Osteocyte (in vitro differentiated cells): Measurements from ENCODE around the gene SKIDA1. TPM values are rescaled to one million over a fixed set of nuclear protein-coding genes. Genes with fewer than 3 reads are reported as not detected.
"Not testable (repeated sequence)": the region's sequence is repeated elsewhere in the genome, so short reads cannot be mapped to it uniquely, and the experiment has no call there.

Experiments used
- DNase-seq: peaks from one replicate; pipeline ENCODE4 v3.0.0; 2021; ENCODE audit warnings: mixed read lengths; ENCODE audit not compliant: unreplicated experiment; ENCODE audit errors: extremely low spot score
- H3K27ac Mint-ChIP-seq: one replicate; pipeline ENCODE4 v1.8.0; 2021; ENCODE audit warnings: mild to moderate bottlenecking, mixed read lengths; ENCODE audit not compliant: unreplicated experiment
- H3K27me3 Mint-ChIP-seq: one replicate; pipeline ENCODE4 v1.8.0; 2021; ENCODE audit warnings: mixed read lengths; ENCODE audit not compliant: unreplicated experiment
- H3K36me3 Mint-ChIP-seq: one replicate; pipeline ENCODE4 v1.8.0; 2021; ENCODE audit warnings: mixed read lengths; ENCODE audit not compliant: unreplicated experiment
- H3K4me1 Mint-ChIP-seq: one replicate; pipeline ENCODE4 v1.8.0; 2021; ENCODE audit warnings: mixed read lengths; ENCODE audit not compliant: unreplicated experiment
- H3K4me3 Mint-ChIP-seq: one replicate; pipeline ENCODE4 v1.8.0; 2021; ENCODE audit warnings: mild to moderate bottlenecking, moderate library complexity, mixed read lengths; ENCODE audit not compliant: unreplicated experiment
- H3K9me3 Mint-ChIP-seq: one replicate; pipeline ENCODE4 v1.8.0; 2021; ENCODE audit warnings: mixed read lengths; ENCODE audit not compliant: unreplicated experiment
- CTCF ChIP-seq: fragments of 200-600 bp; sonication (generic); IDR thresholded peaks from 2 replicates; pipeline ENCODE4 v1.5.0; 2021; ENCODE audit warnings: antibody characterized with exemption, mild to moderate bottlenecking, moderate library complexity
- long read RNA-seq: library from polyadenylated mRNA; unstranded; transcript quantifications from one replicate; pipeline ENCODE4 v2.0.0, GENCODE V29; 2021
- total RNA-seq: library from RNA; stranded (reverse); gene quantifications from 2 replicates; pipeline ENCODE4 v1.2.1, GENCODE V29; 2021

SKIDA1 gene
- total RNA-seq, result 4.3 and 4.9 TPM in 2 replicates
- long read RNA-seq, partial matches to known transcripts, result 0 of 3 reads
- long read RNA-seq, other reads (novel, unspliced or antisense), result 3 of 3 reads

GRCh38 chr10:21525367-21526187 lies at the start of gene SKIDA1:
TSS of gene SKIDA1 (minus strand) at chr10:21525682. CDS start at chr10:21517822, 7,860 bp downstream.
- no peaks in the 10 kb centered on the region for H3K36me3 Mint-ChIP-seq
- H3K4me3 Mint-ChIP-seq, result peak within 1 kb of the TSS; percentile 83
- peak within 1 kb of the TSS; percentile 99 for H3K27ac Mint-ChIP-seq
- DNase-seq, result no peak
- TF ChIP-seq CTCF, result no peak
- H3K27me3 Mint-ChIP-seq, result no peaks in the 10 kb centered on the region
- H3K9me3 Mint-ChIP-seq, result no peaks in the 10 kb centered on the region
- peaks cover 53% of the 10 kb centered on the region for H3K4me1 Mint-ChIP-seq

GRCh38 chr10:21574514-21574913 lies 49.0 kb upstream of the SKIDA1 start:
- peak overlapping the region; percentile 14 for H3K27ac Mint-ChIP-seq
- H3K9me3 Mint-ChIP-seq, H3K4me3 Mint-ChIP-seq, H3K27me3 Mint-ChIP-seq, DNase-seq: not testable (repeated sequence)
- H3K36me3 Mint-ChIP-seq, result peaks cover 13% of the 10 kb centered on the region
- H3K4me1 Mint-ChIP-seq, result peaks cover 33% of the 10 kb centered on the region

- H3K36me3 Mint-ChIP-seq, result peaks cover 15% of the 10 kb centered on the region
- no peaks in the 10 kb centered on the region for H3K27me3 Mint-ChIP-seq
- TF ChIP-seq CTCF, result no peak
- DNase-seq, result no peak
- H3K4me3 Mint-ChIP-seq, result no peak overlapping the region
- no peaks in the 10 kb centered on the region for H3K9me3 Mint-ChIP-seq
- peaks cover 36% of the 10 kb centered on the region for H3K4me1 Mint-ChIP-seq
- peak overlapping the region; percentile 83 for H3K27ac Mint-ChIP-seq
Measured at GRCh38 chr10:21572578-21572977, 47.1 kb upstream of the SKIDA1 start.

- TF ChIP-seq CTCF, result no peak
- H3K27me3 Mint-ChIP-seq, result no peaks in the 10 kb centered on the region
- no peak for DNase-seq
Measured at GRCh38 chr10:21570761-21571521, 45.5 kb upstream of the SKIDA1 start.

GRCh38 chr10:21558984-21559383 lies 33.5 kb upstream of the SKIDA1 start:
- peaks cover 49% of the 10 kb centered on the region for H3K36me3 Mint-ChIP-seq
- H3K4me1 Mint-ChIP-seq, H3K27me3 Mint-ChIP-seq, H3K27ac Mint-ChIP-seq, H3K9me3 Mint-ChIP-seq, DNase-seq, H3K4me3 Mint-ChIP-seq: not testable (repeated sequence)

More at GRCh38 chr10:21570761-21571521, 45.5 kb upstream of the SKIDA1 start:
- Mint-ChIP-seq H3K9me3 (no peaks in the 10 kb centered on the region), H3K27ac (no peak overlapping the region), H3K36me3 (peaks cover 19% of the 10 kb centered on the region), H3K4me1 (peaks cover 38% of the 10 kb centered on the region), H3K4me3 (no peak overlapping the region)

- TF ChIP-seq CTCF, result no peak
- Mint-ChIP-seq H3K27me3 (no peaks in the 10 kb centered on the region), H3K9me3 (no peaks in the 10 kb centered on the region), H3K4me1 (peaks cover 9% of the 10 kb centered on the region), H3K36me3 (peaks cover 50% of the 10 kb centered on the region), H3K27ac (no peak overlapping the region), H3K4me3 (no peak overlapping the region)
- DNase-seq, result peak; percentile 23
Measured at GRCh38 chr10:21556527-21556926, 31.0 kb upstream of the SKIDA1 start.
